Type B pancreatic cell (in vitro differentiated cells): ENCODE measurements around the gene SGF29. TPM values are rescaled to one million over a fixed set of nuclear protein-coding genes. Genes with fewer than 3 reads are reported as not detected.
A peak's percentile ranks its signal among the peaks of the same experiment; 100 is the strongest.
"Not testable (repeated sequence)": the region's sequence is repeated elsewhere in the genome, so short reads cannot be mapped to it uniquely, and the experiment has no call there.

Experiments
- DNase-seq: peaks from one replicate; pipeline ENCODE4 v3.0.0; 2021; ENCODE audit warnings: mixed read lengths; ENCODE audit not compliant: unreplicated experiment; ENCODE audit errors: extremely low spot score
- H3K27ac Mint-ChIP-seq: 2 replicates; pipeline ENCODE4 v1.8.0; 2021; ENCODE audit warnings: mild to moderate bottlenecking, mixed read lengths
- H3K27me3 Mint-ChIP-seq: 2 replicates; pipeline ENCODE4 v1.8.0; 2021; ENCODE audit warnings: mixed read lengths
- H3K36me3 Mint-ChIP-seq: 2 replicates; pipeline ENCODE4 v1.8.0; 2021; ENCODE audit warnings: mixed read lengths
- H3K4me1 Mint-ChIP-seq: one replicate; pipeline ENCODE4 v1.8.0; 2021; ENCODE audit warnings: mixed read lengths; ENCODE audit not compliant: unreplicated experiment
- H3K4me3 Mint-ChIP-seq: 2 replicates; pipeline ENCODE4 v1.8.0; 2021; ENCODE audit warnings: mild to moderate bottlenecking, mixed read lengths
- H3K9me3 Mint-ChIP-seq: 2 replicates; pipeline ENCODE4 v1.8.0; 2021; ENCODE audit warnings: mixed read lengths
- CTCF ChIP-seq: fragments of 200-600 bp; sonication (generic); conservative IDR thresholded peaks from 2 replicates; pipeline ENCODE4 v1.5.0; 2021; ENCODE audit warnings: antibody characterized with exemption, mild to moderate bottlenecking
- total RNA-seq: library from RNA; stranded (reverse); gene quantifications from 2 replicates; pipeline ENCODE4 v1.2.1, GENCODE V29; 2021; ENCODE audit warnings: low replicate concordance

Gene SGF29
- total RNA-seq, 1 donor from 2014 or later: 29.6 TPM

GRCh38 chr16:28603381-28604185 is 49.9 kb downstream of the SGF29 start:
- Mint-ChIP-seq H3K27me3 (no peaks in the 10 kb centered on the region), H3K27ac (peak overlapping the region; percentile 29), H3K9me3 (no peaks in the 10 kb centered on the region), H3K4me3 (no peak overlapping the region), H3K36me3 (no peaks in the 10 kb centered on the region), H3K4me1 (no peaks in the 10 kb centered on the region)
- TF ChIP-seq CTCF: no peak
- DNase-seq: no peak

GRCh38 chr16:28604186-28604565 is 50.5 kb downstream of the SGF29 start:
- H3K9me3 Mint-ChIP-seq: no peaks in the 10 kb centered on the region
- H3K4me1 Mint-ChIP-seq: no peaks in the 10 kb centered on the region
- H3K4me3 Mint-ChIP-seq: no peak overlapping the region
- TF ChIP-seq CTCF: no peak
- no peak for DNase-seq
- H3K27ac Mint-ChIP-seq: no peak overlapping the region
- no peaks in the 10 kb centered on the region for H3K36me3 Mint-ChIP-seq
- no peaks in the 10 kb centered on the region for H3K27me3 Mint-ChIP-seq

GRCh38 chr16:28606291-28607115 is 52.8 kb downstream of the SGF29 start:
- peaks cover 11% of the 10 kb centered on the region for H3K4me1 Mint-ChIP-seq
- peaks cover 3% of the 10 kb centered on the region for H3K27me3 Mint-ChIP-seq
- no peaks in the 10 kb centered on the region for H3K9me3 Mint-ChIP-seq
- H3K4me3 Mint-ChIP-seq: no peak overlapping the region
- no peak for DNase-seq
- H3K36me3 Mint-ChIP-seq: no peaks in the 10 kb centered on the region
- TF ChIP-seq CTCF: no peak
- H3K27ac Mint-ChIP-seq: no peak overlapping the region

GRCh38 chr16:28607116-28607623 is 53.5 kb downstream of the SGF29 start:
- DNase-seq: no peak

GRCh38 chr16:28607681-28608495 is 54.2 kb downstream of the SGF29 start:
- H3K36me3 Mint-ChIP-seq, H3K4me3 Mint-ChIP-seq, DNase-seq, H3K27ac Mint-ChIP-seq, H3K9me3 Mint-ChIP-seq, H3K27me3 Mint-ChIP-seq: not testable (repeated sequence)
- H3K4me1 Mint-ChIP-seq: peaks cover 11% of the 10 kb centered on the region

More at GRCh38 chr16:28607116-28607623, 53.5 kb downstream of the SGF29 start:
- no peaks in the 10 kb centered on the region for H3K36me3 Mint-ChIP-seq
- H3K27ac Mint-ChIP-seq: no peak overlapping the region
- no peaks in the 10 kb centered on the region for H3K9me3 Mint-ChIP-seq
- H3K4me1 Mint-ChIP-seq: peaks cover 11% of the 10 kb centered on the region
- TF ChIP-seq CTCF: no peak
- no peak overlapping the region for H3K4me3 Mint-ChIP-seq
- H3K27me3 Mint-ChIP-seq: peaks cover 3% of the 10 kb centered on the region

GRCh38 chr16:28608496-28608808 is 54.7 kb downstream of the SGF29 start:
- DNase-seq, H3K36me3 Mint-ChIP-seq: not testable (repeated sequence)

GRCh38 chr16:28608867-28609596 is 55.3 kb downstream of the SGF29 start:
- not testable (repeated sequence) for H3K9me3 Mint-ChIP-seq, H3K36me3 Mint-ChIP-seq, DNase-seq, H3K27me3 Mint-ChIP-seq
- H3K27ac Mint-ChIP-seq: peak overlapping the region; percentile 48
- H3K4me1 Mint-ChIP-seq: peaks cover 11% of the 10 kb centered on the region
- peak overlapping the region; percentile 67 for H3K4me3 Mint-ChIP-seq

More at GRCh38 chr16:28608496-28608808, 54.7 kb downstream of the SGF29 start:
- peaks cover 11% of the 10 kb centered on the region for H3K4me1 Mint-ChIP-seq
- not testable (repeated sequence) for H3K4me3 Mint-ChIP-seq, H3K9me3 Mint-ChIP-seq, H3K27me3 Mint-ChIP-seq, H3K27ac Mint-ChIP-seq
